ENCODE results near the gene TMTC1. TPM values are rescaled to one million over a fixed set of nuclear protein-coding genes. Genes with fewer than 3 reads are reported as not detected.

Gene TMTC1
- total and polyA plus RNA-seq, 2 of the 8 experiments (the other 6 are each of a cell fraction or from before 2014, with no cell fraction given): 15.4 to 20.8 TPM

- Histone ChIP-seq H3K4me1 (replicated peaks in 1 of 4; ENCODE audit: control insufficient read depth in 3 of 4, insufficient read depth in 4 of 4, low read length in 3 of 4) (peaks cover 0 to 3% (median 0%) of the 10 kb centered on the region in 4 experiments; a peak in 2 of 7 replicates), H3K4ac (replicated peaks; ENCODE audit: insufficient read length, low read depth, low read length) (no peak overlapping the region), H2BK20ac (ENCODE audit: low read length) (no peak overlapping the region), H3K9me3 (ENCODE audit: insufficient read depth in 2 of 2, low read depth in 1 of 2, low read length in 1 of 2) (no peaks in the 10 kb centered on the region), H3K4me2 (ENCODE audit: insufficient read depth in 1 of 2, low read depth in 2 of 2, low read length in 2 of 2) (no peak overlapping the region), H2AFZ (ENCODE audit: low read length) (no peak overlapping the region), H2BK120ac (replicated peaks; ENCODE audit: low read depth, low read length) (no peak overlapping the region), H2AK5ac (ENCODE audit: low read depth, low read length) (no peak overlapping the region), H3K36me3 (ENCODE audit: control insufficient read depth in 2 of 4, insufficient read depth in 4 of 4, low read length in 3 of 4) (no peaks in the 10 kb centered on the region), H3K18ac (ENCODE audit: extremely low read depth, low read length) (no peak overlapping the region), H3K79me1 (ENCODE audit: low read depth, low read length) (no peaks in the 10 kb centered on the region), H2BK12ac (ENCODE audit: low read depth, low read length) (no peak overlapping the region), H3K9ac (replicated peaks in 1 of 4; ENCODE audit: extremely low read depth in 1 of 4, low read depth in 3 of 4, low read length in 3 of 4) (no peak overlapping the region), H2BK5ac (ENCODE audit: low read depth, low read length) (no peak overlapping the region), H3K27me3 (replicated peaks in 1 of 4; ENCODE audit: control insufficient read depth in 3 of 4, extremely low read depth in 1 of 4, insufficient read depth in 3 of 4, low read length in 3 of 4) (no peaks in the 10 kb centered on the region), H3K14ac (ENCODE audit: insufficient read length) (no peak overlapping the region), H4K20me1 (replicated peaks in 1 of 2; ENCODE audit: control insufficient read depth in 1 of 2, insufficient read depth in 2 of 2, low read length in 2 of 2) (no peaks in the 10 kb centered on the region), H3K4me3 (ENCODE audit: extremely low read depth in 1 of 4, insufficient read depth in 2 of 4, low read depth in 3 of 4, low read length in 4 of 4) (no peak overlapping the region), H4K5ac (ENCODE audit: insufficient read length, low read depth, low read length) (no peak overlapping the region), H3K56ac (replicated peaks; ENCODE audit: insufficient read length, low read depth, low read length) (no peak overlapping the region), H3K23ac (ENCODE audit: insufficient read length) (no peak overlapping the region), H3K23me2 (ENCODE audit: low read depth, low read length) (no peaks in the 10 kb centered on the region), H3K27ac (ENCODE audit: low read depth, low read length) (no peak overlapping the region), H3K79me2 (ENCODE audit: control insufficient read depth in 1 of 2, insufficient read depth in 2 of 2, low read length in 2 of 2) (no peaks in the 10 kb centered on the region; a peak in 1 of 4 replicates), H4K91ac (replicated peaks; ENCODE audit: insufficient read length, low read length) (no peak overlapping the region), H2BK15ac (ENCODE audit: low read length) (no peak overlapping the region), H4K8ac (ENCODE audit: extremely low read depth, insufficient read depth, low read length) (no peak overlapping the region)
- FAIRE-seq: no peak
- ChIA-PET CTCF (ENCODE audit: partially characterized antibody) (no interaction called here), POLR2A (ENCODE audit: partially characterized antibody) (no interaction called here)
- 82% methylated on average over 2 of the region's 2 CpGs; no CpG with 5 or more reads in 1 of the 2 experiments for WGBS, 2 experiments (ENCODE audit: extremely low coverage in 1 of 2, insufficient coverage in 1 of 2, insufficient read length in 1 of 2, insufficient replicate concordance in 2 of 2, low coverage in 1 of 2, low lambda C conversion rate in 2 of 2, missing lambda C conversion rate in 1 of 2)
- DNase-seq (ENCODE audit: low read depth in 1 of 2, low spot score in 2 of 2): no peak
- TF ChIP-seq CHD2 (IDR thresholded peaks at IDR 0.05; ENCODE audit: low read length) (no peak), CBX5 (IDR thresholded peaks at IDR 0.05; ENCODE audit: low read depth, low read length) (no peak), HDAC6 (IDR thresholded peaks at IDR 0.05; ENCODE audit: low read depth, low read length) (no peak), SP1 (IDR thresholded peaks at IDR 0.05; ENCODE audit: low read depth, low read length) (no peak), TAF7 (optimal IDR thresholded peaks at IDR 0.05; ENCODE audit: borderline replicate concordance, low read depth, low read length) (no peak), CEBPB (IDR thresholded peaks at IDR 0.05; ENCODE audit: low read depth, low read length) (no peak), TAF1 (IDR thresholded peaks at IDR 0.05; ENCODE audit: low read depth, low read length) (no peak), POLR2AphosphoS5 (IDR thresholded peaks at IDR 0.05; ENCODE audit: low read depth, low read length) (no peak), EP300 (IDR thresholded peaks at IDR 0.05; ENCODE audit: borderline replicate concordance in 1 of 2, low read depth in 2 of 2, low read length in 2 of 2) (no peak)
These were observed 107.1 kb downstream of the TMTC1 start for GRCh38 chr12:29676676-29677075.
